Tibial nerve (tissue), 3 donors: Measurements from ENCODE around the gene PABPN1.

ENCODE experiments used
- POLR2A ChIP-seq, 2 donors: fragments of 450-650 bp; IDR thresholded peaks; one replicate each; pipeline ENCODE4 v1.6.1; 2017; ENCODE audit warnings: antibody characterized with exemption in 2 of 2, mild to moderate bottlenecking in 2 of 2, moderate library complexity in 2 of 2
- TF ChIP-seq, protein P1 (sequence below), 5 experiments: fragments of 200-600 bp in 3 of 5; fragments of 450-650 bp in 2 of 5; sonication (generic) in 3 of 5; IDR thresholded peaks; one replicate each; pipeline ENCODE4 v1.5.1; 2016 to 2019; ENCODE audit warnings: antibody characterized with exemption in 5 of 5, mild to moderate bottlenecking in 3 of 5, moderate library complexity in 2 of 5

DNA sequence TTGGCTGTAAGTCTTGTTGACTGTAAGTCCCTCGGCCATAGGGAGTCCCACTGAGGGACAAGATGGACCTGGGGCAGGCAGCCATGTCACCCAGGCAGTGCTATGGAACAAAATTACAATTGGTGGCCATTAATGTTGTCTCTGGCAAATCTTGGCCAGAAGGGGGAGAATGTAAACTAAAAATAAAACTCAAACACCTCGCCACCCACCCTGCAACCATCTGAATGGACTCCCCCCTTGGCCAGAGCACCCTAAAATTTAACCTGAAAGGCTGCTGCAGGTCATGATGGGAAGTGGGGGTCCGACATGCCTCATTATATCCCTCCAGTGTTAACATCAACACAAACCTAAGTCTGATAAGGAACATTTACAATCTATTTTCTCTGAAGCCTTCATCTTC, 23.2 kb downstream of the PABPN1 start:
- TF ChIP-seq, protein P1, sequence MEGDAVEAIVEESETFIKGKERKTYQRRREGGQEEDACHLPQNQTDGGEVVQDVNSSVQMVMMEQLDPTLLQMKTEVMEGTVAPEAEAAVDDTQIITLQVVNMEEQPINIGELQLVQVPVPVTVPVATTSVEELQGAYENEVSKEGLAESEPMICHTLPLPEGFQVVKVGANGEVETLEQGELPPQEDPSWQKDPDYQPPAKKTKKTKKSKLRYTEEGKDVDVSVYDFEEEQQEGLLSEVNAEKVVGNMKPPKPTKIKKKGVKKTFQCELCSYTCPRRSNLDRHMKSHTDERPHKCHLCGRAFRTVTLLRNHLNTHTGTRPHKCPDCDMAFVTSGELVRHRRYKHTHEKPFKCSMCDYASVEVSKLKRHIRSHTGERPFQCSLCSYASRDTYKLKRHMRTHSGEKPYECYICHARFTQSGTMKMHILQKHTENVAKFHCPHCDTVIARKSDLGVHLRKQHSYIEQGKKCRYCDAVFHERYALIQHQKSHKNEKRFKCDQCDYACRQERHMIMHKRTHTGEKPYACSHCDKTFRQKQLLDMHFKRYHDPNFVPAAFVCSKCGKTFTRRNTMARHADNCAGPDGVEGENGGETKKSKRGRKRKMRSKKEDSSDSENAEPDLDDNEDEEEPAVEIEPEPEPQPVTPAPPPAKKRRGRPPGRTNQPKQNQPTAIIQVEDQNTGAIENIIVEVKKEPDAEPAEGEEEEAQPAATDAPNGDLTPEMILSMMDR (IDR thresholded peaks at IDR 0.05) = no peak
- no peak for TF ChIP-seq POLR2A (IDR thresholded peaks at IDR 0.05)
